HG03457 (cell line): ENCODE data around the gene MGST1.
"Not testable (repeated sequence)": the region's sequence is repeated elsewhere in the genome, so short reads cannot be mapped to it uniquely, and the experiment has no call there.

Experiments used
- ATAC-seq: cut with Tn5 transposase; IDR thresholded peaks from one replicate; pipeline ENCODE4 v1.9.1; 2021; ENCODE audit warnings: moderate number of reproducible peaks; ENCODE audit not compliant: unreplicated experiment

The MGST1 gene

DNA sequence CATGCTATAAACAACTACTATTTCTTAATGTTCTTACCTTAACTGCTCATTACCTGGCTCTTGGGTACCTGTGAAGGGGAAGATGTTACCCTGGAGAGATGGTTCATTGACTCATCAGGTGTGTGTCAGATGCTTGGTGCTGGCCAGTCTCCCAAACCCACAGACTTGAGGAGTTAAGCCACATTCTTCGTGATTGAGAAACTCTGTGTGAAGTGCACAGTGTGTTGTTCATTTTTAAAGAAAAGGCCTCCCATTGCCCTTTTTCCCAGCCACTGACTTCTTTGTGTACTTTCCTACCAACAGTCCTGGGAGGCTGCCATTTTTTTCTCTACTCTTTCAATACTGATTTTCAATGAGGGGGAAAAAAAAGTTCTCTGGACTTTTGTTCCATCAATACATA is 3.2 kb downstream of the MGST1 start:
- no peak for ATAC-seq

DNA sequence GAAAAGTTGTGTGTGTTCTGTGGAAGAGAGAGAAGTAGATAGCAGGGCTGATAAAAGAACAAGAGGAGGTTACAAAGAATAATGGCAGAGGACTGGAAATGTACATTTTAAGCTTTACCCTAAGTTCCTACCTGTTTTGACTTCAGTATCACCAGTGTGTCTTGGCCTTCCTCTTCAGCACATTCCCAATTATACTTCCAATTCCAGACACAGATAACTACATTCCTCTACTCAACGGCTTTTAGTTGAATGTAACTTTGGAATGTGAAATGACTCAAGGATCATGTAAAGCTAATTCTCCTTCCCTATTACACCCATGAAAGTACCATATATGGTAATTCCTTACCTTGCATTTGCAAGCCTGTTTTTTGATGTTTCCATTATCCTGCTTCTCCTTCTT is 5.0 kb downstream of the MGST1 start:
- no peak for ATAC-seq

DNA sequence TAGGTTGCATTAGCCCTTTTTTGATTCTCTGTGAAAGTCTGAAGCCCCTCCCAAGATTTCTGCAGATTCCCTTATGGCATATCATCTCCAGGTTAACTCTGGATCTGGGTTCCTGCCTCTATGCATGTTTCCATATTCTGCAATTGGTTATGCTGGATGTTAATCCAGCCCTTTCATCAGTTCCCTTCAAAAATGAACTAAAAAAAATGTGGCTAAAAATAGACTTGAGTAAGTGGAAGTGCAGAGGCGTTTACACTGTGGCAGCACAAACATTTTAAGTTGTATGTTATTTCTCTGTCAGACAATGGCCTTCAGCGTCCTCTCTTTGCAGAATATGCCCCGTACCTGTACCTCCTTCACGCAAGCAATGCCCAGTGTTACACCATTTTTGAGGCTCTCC is 11.4 kb downstream of the MGST1 start:
- ATAC-seq, result no peak

DNA sequence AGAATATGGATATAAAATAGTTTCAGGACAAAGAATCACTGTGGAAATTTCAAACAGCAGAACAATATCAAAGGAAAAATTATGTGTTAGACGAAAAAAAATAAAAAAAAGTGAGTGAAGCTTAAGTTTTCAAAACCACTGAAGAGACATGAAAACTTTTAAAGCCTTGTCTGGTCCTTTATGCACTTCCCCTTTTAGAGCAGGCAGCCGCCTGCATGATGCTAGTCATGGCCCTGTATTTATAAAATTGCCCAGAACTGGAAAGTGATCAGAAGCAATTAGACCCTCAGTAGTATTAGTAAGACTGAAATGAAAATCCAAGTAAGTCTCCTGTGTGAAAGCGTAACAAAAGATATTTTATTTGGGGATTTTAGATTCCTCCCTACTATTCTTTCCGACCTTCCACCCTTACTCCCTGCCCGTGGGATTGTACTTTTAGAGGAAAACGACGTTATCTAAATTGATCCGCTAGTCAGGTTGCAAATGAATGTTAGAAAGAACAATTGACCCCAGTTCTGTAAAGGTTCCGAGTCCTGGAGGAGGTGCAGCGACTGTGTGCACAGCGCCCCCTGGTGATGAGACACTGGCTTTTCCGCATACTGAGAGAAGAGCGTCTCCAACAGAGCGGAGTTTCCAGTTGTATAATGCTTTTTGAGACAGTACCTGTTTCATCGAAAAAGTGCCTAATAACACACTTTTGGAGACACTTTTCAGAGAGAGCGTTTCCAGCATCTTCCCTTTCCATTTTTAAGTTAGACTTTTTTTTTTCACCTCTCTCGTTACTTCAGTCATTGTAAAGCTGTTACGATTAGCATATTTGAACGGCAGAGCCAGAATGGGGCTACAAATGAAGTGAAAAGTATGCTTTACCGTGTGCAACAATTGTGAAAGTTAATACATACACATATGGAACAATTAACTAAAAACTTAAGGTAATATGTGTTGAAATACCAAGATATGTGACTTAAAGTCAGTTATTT is 12.4 kb downstream of the MGST1 start:
- ATAC-seq, result no peak

DNA sequence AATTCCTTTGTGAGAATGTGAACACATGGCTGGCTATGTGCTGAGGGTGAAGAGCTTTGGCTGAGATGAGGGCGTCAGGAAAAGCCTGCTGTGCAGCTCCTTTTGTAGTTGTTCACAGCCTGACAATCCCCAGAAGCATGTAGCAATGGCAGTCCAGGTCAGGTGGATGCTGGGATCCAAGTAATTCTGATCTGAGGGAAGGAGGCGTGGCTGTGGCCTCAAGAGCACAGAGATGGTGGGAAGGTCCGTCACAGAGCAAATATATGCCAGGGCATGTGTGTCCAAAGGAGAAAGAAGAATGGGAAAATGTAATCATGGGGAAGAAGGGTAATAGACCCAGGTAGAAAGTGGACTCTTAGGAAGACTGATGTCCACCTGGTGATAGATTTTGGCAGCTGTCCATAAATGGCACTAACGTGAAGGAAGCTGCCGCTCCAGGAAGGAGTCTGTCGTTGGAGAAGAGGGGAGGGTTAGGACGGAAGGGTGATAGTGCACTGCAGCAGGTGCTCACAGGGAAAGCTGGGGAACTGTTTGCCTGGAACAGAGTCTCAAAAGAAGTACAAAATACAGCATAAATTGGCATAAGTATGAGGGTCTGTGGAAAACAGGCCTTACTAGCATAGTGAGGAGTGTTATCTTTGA is 13.8 kb downstream of the MGST1 start:
- ATAC-seq, result no peak

DNA sequence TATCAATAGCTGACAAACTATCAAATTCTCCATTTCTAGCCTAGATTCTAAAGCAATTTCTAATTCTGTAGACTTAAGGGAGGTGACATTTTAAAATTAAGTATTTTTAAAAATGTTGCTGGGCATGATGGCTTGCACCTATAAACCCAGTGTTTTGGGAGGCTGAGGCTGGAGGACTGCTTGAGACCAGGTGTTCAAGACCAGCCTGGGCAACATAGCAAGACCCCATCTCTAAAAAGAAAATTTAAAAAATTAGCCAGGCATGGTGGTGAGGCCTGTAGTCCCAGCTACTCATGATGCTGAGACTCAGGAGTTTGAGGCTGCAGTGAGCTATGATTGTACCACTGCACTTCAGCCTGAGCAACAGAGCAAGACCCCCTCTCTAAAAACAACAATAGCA is 15.1 kb downstream of the MGST1 start:
- no peak for ATAC-seq

DNA sequence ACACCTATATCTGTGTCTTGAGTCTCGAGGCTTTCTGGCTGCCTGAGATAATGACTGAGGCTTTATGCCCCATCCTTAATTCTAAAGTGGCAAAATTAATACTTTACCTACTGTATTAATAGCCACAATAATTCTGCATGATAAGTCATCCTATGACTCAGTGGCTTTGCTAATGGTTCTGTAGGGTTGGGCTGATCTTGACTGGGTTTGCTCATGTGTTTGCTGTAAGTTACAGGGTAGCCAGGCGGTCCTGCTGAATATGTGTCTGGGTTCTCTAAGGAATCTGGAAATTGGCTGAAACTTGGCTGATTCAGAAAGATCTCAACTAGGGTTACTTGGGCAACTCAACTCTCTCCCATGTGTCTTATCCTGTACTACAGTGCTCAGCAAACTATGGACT is 21.7 kb downstream of the MGST1 start:
- no peak for ATAC-seq

DNA sequence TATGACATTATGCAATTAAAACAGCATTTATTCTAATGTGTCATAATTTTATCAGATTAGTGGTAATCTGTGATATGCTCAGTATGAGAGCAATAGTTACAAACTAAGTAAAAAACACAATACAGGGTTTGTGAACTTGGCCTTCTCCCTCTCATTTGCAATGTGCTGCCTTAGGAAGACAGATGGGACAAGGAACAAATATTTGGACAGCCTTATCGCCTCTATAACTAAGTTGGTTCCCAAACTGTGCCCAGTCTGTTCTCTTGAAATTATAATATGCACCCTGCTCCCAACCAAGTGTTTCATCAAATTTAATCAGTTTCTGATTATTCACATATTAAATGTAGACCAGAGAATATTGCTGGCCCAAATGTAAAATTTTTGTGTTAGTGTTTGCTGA is 22.7 kb downstream of the MGST1 start:
- no peak for ATAC-seq

DNA sequence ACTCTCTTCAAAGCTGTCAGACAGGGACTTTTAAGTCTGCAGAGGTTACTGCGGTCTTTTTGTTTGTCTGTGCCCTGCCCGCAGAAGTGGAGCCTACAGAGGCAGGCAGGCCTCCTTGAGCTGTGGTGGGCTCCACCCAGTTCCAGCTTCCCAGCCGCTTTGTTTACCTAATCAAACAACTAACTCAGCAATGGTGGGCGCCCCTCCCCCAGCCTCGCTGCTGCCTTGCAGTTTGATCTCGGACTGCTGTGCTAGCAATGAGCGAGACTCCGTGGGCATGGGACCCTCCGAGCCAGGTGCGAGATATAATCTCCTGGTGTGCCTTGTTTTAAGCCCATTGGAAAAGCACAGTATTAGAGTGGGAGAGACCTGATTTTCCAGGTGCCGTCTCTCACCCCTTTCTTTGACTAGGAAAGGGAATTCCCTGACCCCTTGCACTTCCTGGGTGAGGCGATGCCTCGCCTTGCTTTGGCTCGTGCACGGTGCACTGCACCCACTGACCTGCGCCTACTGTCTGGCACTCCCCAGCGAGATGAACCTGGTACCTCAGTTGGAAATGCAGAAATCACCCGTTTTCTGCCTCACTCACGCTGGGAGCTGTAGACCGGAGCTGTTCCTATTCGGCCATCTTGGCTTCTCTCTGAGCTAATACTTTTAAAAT is 35.3 kb downstream of the MGST1 start:
- not testable (repeated sequence) for ATAC-seq

DNA sequence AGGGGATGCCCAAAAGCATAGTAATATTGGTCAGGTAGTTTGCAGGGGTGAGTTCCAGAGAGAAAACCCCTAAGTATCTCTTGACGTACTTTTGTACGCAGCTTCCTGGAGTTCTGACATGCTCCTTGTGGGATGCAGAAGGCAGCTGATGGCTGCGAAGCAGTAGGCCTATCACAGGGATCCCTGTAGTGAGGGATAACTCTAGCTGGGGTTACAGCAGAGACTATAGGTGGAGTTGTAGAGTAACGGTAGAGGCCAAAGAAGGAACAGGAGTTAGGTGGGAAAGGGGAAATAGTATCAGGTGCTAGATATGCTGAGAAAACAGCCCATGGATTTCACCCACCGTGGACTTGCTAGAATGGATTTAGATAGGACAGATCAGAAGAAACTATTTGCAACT is 37.3 kb downstream of the MGST1 start:
- ATAC-seq, result no peak

DNA sequence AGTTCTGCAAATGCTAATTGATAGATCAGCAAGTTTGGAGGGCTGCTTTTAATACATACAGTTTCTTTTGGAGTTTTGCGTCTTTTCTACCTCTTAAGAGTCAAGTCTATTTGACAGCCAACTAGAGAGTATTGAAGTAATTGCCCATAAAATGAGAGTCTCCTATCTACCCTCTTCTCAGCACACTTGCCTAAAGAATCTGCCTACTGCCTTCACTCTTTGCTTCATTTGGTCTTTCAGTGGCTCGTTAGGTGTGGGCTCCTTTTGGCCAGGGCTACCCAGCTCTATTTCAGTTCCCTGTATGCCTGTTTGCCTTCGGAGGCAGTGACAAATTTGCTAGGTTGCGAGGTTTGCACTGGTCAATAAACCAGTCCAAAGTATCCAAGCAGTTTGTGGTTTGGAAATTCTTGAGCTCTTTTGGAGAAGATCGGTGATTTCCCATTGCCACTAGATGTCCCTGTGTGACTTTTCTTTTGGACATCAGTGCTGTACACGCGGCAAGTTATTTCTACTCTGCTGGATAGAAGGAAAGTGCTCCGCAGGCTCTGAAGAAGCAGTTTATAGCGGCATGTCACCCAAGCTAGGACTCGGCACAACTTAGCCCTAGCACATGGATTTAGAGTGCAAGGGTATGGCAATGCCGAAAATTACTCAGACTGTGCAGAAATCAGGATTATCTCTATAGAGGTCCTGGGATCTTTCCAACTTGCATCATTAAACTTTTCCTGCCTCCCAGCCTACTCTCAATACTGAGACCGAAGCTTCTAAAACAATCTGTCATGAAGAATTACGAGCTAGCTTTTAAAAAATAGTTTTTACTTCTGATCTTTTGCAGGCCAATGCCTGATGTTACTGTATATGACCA is 38.6 kb downstream of the MGST1 start:
- no peak for ATAC-seq

DNA sequence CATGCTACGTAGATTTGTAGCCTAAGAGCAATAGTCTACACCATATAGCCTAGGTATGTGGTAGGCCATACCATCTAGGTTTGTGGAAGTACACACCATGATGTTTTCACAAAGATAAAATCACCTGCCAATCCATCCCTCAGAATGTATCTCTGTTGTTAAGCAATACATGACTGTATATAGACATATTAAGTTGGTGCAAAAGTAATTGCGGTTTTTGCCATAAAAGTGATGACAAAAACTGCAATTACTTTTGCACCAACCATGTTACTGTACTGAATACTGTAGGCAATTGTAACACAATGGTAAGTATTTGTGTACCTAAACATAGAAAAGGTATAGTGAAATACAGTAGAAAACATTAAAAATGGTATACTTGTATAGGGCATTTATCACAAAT is 40.5 kb downstream of the MGST1 start:
- ATAC-seq, result no peak

DNA sequence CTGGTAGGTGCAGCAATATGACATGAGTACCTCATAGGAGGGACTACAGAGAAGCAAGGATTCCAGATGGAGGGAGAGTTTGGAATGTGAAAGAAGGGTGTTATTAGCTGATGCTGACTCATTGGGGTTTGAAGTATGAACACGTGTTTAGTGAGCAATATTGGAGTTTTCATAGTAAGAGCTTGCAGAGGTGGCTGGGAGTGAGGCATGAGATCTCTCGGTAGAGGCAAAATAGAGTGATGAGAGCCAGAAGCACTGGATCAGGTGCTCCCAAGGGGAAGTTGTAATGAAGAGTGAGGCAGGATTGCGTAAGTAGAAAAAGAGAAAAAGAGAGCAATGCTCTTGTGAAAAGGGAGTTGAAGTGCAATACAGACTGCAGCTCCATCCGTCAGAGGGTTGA is 42.1 kb downstream of the MGST1 start:
- ATAC-seq, result no peak

DNA sequence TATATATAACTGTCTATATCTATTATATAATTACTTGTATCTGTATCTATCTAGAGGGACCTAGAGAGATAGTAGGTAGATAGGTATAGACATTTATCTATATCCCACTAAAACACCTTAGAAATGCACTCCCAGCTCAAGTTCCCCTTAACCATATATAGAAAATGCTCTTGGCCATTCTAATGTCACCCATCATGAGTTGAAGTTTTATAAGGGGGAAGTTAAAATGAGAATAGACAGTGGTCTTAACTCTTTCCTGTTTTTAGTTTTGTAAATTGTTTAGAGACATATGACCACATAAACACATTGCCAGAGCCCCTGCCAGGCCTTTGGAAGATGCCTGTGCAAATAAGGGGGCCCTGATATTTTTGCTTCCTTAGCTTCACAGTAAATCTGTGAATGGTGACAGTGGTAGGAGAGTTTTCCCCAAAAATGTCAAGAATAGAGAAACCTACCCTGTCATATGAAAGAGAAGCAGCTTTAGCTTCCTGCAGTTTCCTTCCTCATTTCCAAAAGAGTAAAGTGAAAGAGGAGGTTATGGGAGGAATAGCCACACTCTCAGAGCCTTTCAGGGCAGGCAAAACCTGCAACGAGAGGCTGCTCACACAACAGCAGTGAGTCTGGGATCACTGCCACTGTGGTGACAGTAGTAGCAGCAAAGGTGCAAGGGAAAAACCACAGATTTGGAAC is 45.5 kb downstream of the MGST1 start:
- no peak for ATAC-seq

DNA sequence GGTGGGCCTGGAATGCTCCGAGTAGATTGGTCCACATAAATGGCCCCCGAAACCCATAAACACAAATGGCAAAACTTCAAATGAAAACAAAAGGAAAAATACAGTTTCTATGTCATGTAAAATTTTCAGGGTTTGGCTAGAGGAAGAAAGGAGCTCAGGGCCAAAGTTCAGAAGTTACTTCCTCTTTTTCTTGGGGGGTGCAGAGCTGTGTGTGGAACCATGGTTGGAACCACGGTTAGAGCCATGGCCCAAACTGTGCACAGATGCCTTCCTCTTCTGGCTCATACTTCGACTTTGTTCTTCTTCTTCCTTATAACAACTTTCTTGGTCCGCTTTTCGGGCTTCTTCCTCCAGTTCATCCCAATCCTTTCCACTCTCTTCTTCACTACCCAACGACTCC is 51.7 kb downstream of the MGST1 start:
- ATAC-seq, result no peak

DNA sequence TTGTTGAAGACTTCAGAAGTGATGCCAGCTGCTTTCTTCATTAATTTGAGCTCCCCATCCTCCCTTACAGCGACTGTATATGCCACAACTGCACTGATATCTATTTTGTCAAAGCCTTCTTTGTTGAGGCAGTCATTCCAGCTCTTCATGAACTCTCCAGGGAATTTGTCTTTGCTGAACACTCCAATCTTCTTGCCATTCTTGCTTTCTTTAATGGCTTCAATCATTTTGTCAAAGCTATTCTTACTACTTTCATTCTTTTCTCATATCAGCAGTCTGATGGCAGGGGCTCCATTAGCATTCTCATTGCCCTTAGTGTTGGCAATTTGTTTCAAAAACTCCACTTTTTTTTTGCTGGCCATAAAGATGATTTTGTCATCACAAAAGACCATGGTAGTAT is 54.4 kb downstream of the MGST1 start:
- ATAC-seq, result not testable (repeated sequence)

DNA sequence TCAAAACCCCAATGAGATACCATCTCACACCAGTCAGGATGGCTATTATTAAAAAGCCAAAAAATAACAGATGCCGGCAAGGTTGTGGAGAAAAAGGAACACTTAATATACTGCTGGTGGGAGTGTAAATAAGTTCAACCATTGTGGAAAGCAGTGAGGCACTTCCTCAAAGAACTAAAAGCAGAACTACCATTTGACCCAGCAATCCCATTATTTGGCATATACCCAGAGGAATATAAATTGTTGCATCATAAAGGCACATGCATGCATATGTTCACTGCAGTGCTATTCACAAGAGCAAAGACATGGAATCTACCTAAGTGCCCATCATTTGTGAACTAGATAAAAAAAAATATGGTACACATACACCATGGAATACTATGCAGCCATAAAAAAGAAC is 59.9 kb downstream of the MGST1 start:
- no peak for ATAC-seq
